Measurements from ENCODE around the gene USP48. TPM values are rescaled to one million over a fixed set of nuclear protein-coding genes. Genes with fewer than 3 reads are reported as not detected.

The USP48 gene
- total and polyA plus RNA-seq, 2 of the 4 experiments (the other 2 are of a cell fraction), result 24.7 to 25.0 TPM

DNA sequence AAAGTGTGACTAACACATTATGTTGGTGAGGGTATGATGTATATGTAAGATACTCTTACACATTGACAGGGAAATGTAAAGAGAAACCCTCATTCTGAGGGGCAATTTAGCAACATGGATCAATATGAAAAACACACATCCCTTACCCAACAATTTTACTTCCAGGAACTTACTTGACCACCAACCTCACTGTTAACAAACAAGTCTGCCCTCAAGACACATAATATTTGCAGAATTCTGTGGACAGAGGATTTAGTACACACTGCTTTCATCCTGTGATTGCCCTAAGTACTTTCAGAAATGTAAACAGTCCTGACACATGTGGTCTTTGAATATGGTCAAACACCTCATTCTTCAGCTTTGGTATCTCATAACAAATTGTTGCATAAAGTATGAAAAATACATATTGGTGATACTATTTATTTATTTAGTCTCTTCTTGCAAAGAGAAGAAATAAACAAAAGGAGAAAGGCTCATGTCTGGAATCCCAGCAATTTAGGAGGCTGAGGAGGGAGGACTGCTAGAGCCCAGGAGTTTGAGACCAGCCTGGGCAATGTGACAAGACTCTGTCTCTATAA lies 6.9 kb downstream of the USP48 start:
- CTCF ChIA-PET, result no interaction called here
- H2AFZ ChIP-seq (replicated peaks; ENCODE audit: low read length, poor library complexity), result no peak overlapping the region
- peak; percentile 92 for ATAC-seq (ENCODE audit: low read depth)

More for the DNA sequence above, 6.9 kb downstream of the USP48 start:
- no peak overlapping the region for H2BK20ac ChIP-seq (ENCODE audit: low read depth, low read length)
- H4K5ac ChIP-seq (ENCODE audit: low read depth, low read length), result no peak overlapping the region
- no peaks in the 10 kb centered on the region for H3K36me3 ChIP-seq (ENCODE audit: control insufficient read depth, insufficient read depth, low read length)
- H3K4me2 ChIP-seq (ENCODE audit: low read depth, low read length), result no peak overlapping the region; the same call in 1 of the 2 replicates
- no peak overlapping the region for H4K91ac ChIP-seq (ENCODE audit: insufficient read depth, low read depth, low read length)
- H3K9me3 ChIP-seq (ENCODE audit: control insufficient read depth, insufficient read depth, low read length), result peaks cover 2% of the 10 kb centered on the region; the same call in 1 of the 2 replicates
- H3K27me3 ChIP-seq (ENCODE audit: control insufficient read depth, insufficient read depth, low read length), result no peaks in the 10 kb centered on the region
- H3K79me1 ChIP-seq (ENCODE audit: low read depth in 1 of 2, low read length in 2 of 2), result peaks cover 16 to 60% of the 10 kb centered on the region in 2 experiments; a peak in 3 of 4 replicates
- no peak overlapping the region for H3K9ac ChIP-seq (ENCODE audit: low read depth, low read length)
- dilution Hi-C loops (cut with HindIII; ENCODE audit: low sequenced_read_pairs, unreplicated experiment) (no loop called here), intact Hi-C loops (cut with micrococcal nuclease) (no loop called here), in situ Hi-C loops (cut with MboI; ENCODE audit: low sequenced_read_pairs) (no loop called here)
- no peak overlapping the region for H3K4ac ChIP-seq (ENCODE audit: low read depth, low read length)
- no peak overlapping the region for H2AK5ac ChIP-seq (ENCODE audit: low read depth, low read length)
- H4K8ac ChIP-seq (ENCODE audit: low read depth in 2 of 2, low read length in 2 of 2), result no peak overlapping the region
- TF ChIP-seq CEBPB (IDR thresholded peaks at IDR 0.05; ENCODE audit: low read depth, low read length) (peak; percentile 10; the same call in 1 of the 2 replicates), MAFK (IDR thresholded peaks at IDR 0.05; ENCODE audit: low read depth, low read length) (no peak)
- POLR2A ChIA-PET (ENCODE audit: unreplicated experiment), result no interaction called here
- no peak overlapping the region for H3K56ac ChIP-seq (ENCODE audit: extremely low read depth, insufficient read depth, low read length)
- no peak overlapping the region for H2BK15ac ChIP-seq (ENCODE audit: low read depth, low read length)
- peaks cover 82% of the 10 kb centered on the region for H4K20me1 ChIP-seq (ENCODE audit: insufficient read depth, low read length)
- H3K4me3 ChIP-seq (ENCODE audit: insufficient read depth, low read depth, low read length), result no peak overlapping the region
- H2BK120ac ChIP-seq (ENCODE audit: low read depth, low read length), result no peak overlapping the region
- no peak overlapping the region for H3K18ac ChIP-seq (ENCODE audit: low read depth, low read length)
- H2BK5ac ChIP-seq (ENCODE audit: low read depth, low read length, poor library complexity, severe bottlenecking), result peak overlapping the region; percentile 72
- no peak overlapping the region for H3K27ac ChIP-seq (ENCODE audit: insufficient read depth, low read length)
- peaks cover 17% of the 10 kb centered on the region for H3K9me1 ChIP-seq (ENCODE audit: insufficient read depth, low read length)
- H3K4me1 ChIP-seq (ENCODE audit: control insufficient read depth, insufficient read depth, low read length), result peaks cover 8% of the 10 kb centered on the region
- DNase-seq, result peak; percentile 83
- no peak overlapping the region for H2AK9ac ChIP-seq (replicated peaks; ENCODE audit: low read depth, low read length, poor library complexity)
- no peak overlapping the region for H3K14ac ChIP-seq (replicated peaks; ENCODE audit: low read depth, low read length)
- no peak overlapping the region for H3K23ac ChIP-seq (ENCODE audit: low read depth, low read length)
- no TSS peak for BruUV-seq (replicated peaks)

All from IMR-90 (cell line).